Activated CD4-positive, alpha-beta T cell treated with anti-CD3 and anti-CD28 coated beads, Interleukin-2, amount 50 U/mL, for 16 hours (primary cell): ENCODE results near the gene ZKSCAN3.
"Not testable (repeated sequence)": the region's sequence is repeated elsewhere in the genome, so short reads cannot be mapped to it uniquely, and the experiment has no call there.

ENCODE experiments used
- DNase-seq: peaks from one replicate; pipeline ENCODE4 v3.0.0-alpha.2; 2020

The ZKSCAN3 gene

GRCh38 chr6:28377879-28378278 lies 28.1 kb downstream of the ZKSCAN3 start:
- no peak for DNase-seq

- no peak for DNase-seq
Observed at GRCh38 chr6:28378644-28379043, 28.9 kb downstream of the ZKSCAN3 start.

- DNase-seq: no peak
Observed at GRCh38 chr6:28380381-28380780, 30.6 kb downstream of the ZKSCAN3 start.

- DNase-seq: peak; percentile 24
Observed at GRCh38 chr6:28383235-28384142, 33.7 kb downstream of the ZKSCAN3 start.

- DNase-seq: no peak
Observed at GRCh38 chr6:28384143-28384533, 34.4 kb downstream of the ZKSCAN3 start.

GRCh38 chr6:28390688-28391087 lies 40.9 kb downstream of the ZKSCAN3 start:
- no peak for DNase-seq

GRCh38 chr6:28393912-28394662 lies 44.3 kb downstream of the ZKSCAN3 start:
- DNase-seq: no peak

- DNase-seq: no peak
Observed at GRCh38 chr6:28395918-28396317, 46.2 kb downstream of the ZKSCAN3 start.

- DNase-seq: peak; percentile 85
Observed at GRCh38 chr6:28399350-28400121, 49.8 kb downstream of the ZKSCAN3 start, which contains the start of gene ZSCAN12. Gene ZSCAN12 (minus strand): TSS chr6:28399747. CDS start chr6:28398405, 1,342 bp downstream.

GRCh38 chr6:28400122-28400451 lies 50.3 kb downstream of the ZKSCAN3 start:
- no peak for DNase-seq

- DNase-seq: no peak
Observed at GRCh38 chr6:28401172-28401571, 51.4 kb downstream of the ZKSCAN3 start.

- DNase-seq: no peak
Observed at GRCh38 chr6:28402197-28402596, 52.5 kb downstream of the ZKSCAN3 start.

GRCh38 chr6:28403923-28404322 lies 54.2 kb downstream of the ZKSCAN3 start:
- DNase-seq: not testable (repeated sequence)

GRCh38 chr6:28407401-28407800 lies 57.7 kb downstream of the ZKSCAN3 start:
- no peak for DNase-seq

GRCh38 chr6:28408076-28408802 lies 58.5 kb downstream of the ZKSCAN3 start:
- peak; percentile 61 for DNase-seq

GRCh38 chr6:28410767-28411166 lies 61.0 kb downstream of the ZKSCAN3 start:
- DNase-seq: no peak

GRCh38 chr6:28413681-28414080 lies 63.9 kb downstream of the ZKSCAN3 start:
- no peak for DNase-seq
